Renal cortical epithelial cell (primary cell): ENCODE results near the gene PLAGL2. TPM values are rescaled to one million over a fixed set of nuclear protein-coding genes. Genes with fewer than 3 reads are reported as not detected.
A peak's percentile ranks its signal among the peaks of the same experiment; 100 is the strongest.
"Not testable (repeated sequence)": the region's sequence is repeated elsewhere in the genome, so short reads cannot be mapped to it uniquely, and the experiment has no call there.

Experiments used
- DNase-seq: peaks from one replicate; pipeline ENCODE4 v3.0.0-alpha.2; 2011; ENCODE audit warnings: low read depth
- total RNA-seq: library from RNA; depleted of rRNA; stranded (reverse); fragments of >200 nt; gene quantifications from 2 replicates; pipeline ENCODE4 v1.2.3, GENCODE V29; 2014

PLAGL2 gene, protein sequence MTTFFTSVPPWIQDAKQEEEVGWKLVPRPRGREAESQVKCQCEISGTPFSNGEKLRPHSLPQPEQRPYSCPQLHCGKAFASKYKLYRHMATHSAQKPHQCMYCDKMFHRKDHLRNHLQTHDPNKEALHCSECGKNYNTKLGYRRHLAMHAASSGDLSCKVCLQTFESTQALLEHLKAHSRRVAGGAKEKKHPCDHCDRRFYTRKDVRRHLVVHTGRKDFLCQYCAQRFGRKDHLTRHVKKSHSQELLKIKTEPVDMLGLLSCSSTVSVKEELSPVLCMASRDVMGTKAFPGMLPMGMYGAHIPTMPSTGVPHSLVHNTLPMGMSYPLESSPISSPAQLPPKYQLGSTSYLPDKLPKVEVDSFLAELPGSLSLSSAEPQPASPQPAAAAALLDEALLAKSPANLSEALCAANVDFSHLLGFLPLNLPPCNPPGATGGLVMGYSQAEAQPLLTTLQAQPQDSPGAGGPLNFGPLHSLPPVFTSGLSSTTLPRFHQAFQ
- total RNA-seq, result 2.6 and 4.3 TPM in 2 replicates

DNA sequence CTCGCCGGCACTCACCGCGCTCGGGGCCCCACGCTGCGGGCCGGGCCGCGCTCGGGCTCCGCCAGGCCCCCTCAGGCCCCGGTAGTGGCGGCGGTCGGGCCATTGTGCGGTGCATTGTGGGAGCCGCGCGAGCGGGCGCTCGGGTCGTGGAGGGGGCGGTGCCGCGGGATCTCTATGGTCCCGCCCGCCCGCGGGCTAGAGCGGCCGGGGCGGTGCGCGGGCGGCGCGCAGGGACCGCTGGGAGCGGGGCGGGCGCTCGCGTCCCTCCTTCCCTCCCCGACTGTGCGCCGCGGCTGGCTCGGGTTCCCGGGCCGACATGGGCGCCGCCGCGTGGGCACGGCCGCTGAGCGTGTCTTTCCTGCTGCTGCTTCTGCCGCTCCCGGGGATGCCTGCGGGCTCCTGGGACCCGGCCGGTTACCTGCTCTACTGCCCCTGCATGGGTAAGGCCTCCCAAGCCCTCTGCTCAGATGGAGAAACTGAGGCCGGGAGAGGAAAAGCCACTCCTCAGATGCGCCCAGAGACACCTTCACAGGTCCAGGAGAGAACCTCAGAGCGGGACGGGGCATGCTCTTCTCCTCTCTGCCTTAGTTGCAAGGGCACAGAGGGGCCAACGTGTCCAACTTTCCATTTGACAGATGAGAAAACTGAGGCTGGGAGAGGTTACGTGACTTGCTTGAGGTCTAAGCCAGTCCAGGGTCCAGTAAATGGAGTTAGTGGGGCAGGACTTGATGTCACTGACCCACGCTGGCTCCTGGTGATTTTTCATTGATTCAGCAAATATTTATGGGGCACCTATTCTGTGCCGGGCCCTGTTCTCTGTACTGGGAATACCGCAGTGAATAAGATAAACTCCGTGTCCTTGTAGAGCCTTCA, at the start of gene PLAGL2, which contains the start of gene POFUT1:
Gene PLAGL2, minus strand, starts transcription at position 118 of the 873 bp plus-strand sequence. CDS start 5,565 bp downstream, outside the sequence.
Gene POFUT1, plus strand, starts transcription at position 255 of the 873 bp plus-strand sequence. Its CDS starts 62 bp downstream, at position 317.
- peak; percentile 34 for DNase-seq

DNA sequence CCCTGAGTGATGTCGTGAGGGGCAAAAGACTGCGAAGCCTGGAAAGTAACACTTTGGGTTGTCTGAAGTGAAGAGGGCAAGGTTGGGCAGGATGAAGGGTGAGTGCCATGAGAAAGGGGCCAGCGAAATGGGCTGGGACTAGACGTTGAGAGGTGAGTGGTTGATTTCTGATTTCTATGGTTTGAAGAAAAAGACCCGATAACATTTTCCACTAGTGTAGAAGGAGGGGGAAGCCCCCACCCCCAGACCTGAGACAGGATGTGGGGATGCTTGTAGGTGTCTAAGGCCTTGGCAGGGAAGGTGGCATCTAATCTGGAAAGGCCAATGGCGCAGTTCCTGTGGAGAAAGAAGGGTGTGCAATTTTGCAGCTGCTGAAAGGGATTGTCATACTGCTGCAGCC, 44.6 kb upstream of the PLAGL2 start:
- DNase-seq, result no peak

DNA sequence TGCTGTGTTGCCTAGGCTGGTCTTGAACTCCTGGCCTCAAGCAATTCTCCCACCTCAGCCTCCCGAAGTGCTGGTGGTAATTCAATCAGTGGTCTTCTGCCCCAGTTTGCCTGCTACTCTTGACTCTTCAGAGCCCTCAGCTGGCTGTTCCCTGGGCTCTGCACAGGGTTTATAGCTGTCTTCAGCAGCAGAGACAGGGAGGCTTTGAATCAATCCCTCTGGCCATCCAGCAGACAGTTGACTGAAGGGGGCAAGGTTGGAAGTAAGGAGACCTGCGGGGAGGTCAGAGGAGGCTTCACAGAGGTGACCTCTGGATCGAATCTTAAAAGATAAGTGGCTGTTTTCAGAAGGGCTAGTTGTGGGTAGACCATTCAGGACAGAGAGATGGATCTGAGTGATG, 43.9 kb upstream of the PLAGL2 start:
- DNase-seq, result no peak

DNA sequence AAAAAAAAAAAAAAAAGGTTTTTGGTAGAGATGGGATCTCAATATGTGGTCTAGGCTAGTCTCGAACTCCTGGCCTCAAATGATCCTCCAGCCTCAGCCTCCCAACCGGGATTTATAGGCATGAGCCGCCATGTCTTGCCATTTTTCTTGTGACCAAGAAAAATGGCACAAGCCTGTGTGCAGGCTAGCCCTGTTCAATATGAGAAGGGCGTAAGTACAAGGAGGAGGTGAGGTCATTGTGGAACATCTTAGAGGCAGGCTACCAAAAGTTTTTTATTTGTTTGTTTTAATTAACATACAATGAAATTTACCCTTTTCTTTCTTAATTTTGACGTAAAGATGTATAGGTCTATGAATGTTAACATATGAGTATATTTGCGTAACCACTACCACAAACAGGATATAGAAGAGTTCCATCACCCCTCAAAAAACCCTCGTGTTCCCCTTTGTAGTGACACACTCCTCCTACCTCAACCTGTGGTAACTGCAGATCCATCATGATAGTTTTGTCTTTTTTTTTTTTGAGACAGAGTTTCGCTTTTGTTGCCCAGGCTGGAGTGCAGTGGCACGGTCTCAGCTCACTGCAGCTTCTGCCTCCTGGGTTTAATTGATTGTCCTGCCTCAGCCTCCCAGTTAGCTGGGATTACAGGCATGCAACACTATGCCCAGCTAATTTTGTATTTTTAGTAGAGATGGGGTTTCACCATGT, 41.6 kb upstream of the PLAGL2 start:
- no peak for DNase-seq

DNA sequence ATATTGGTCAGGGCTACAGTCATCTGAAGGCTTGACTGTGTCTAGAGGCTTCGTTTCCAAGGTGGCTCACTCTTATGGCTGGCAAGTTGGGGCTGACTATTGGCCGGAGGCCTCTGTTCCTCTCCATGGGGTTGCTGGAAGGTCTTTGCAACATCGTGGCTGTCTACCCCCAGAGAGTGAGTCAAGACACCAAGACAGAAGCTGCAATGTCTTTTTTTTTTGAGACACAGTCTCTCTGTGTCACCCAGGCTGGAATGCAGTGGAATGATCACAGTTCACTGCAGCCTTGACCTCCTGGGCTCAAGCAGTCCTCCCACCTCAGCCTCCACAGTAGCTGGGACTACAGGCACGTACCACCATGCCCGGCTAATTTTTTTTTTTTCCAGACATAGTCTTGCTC, 40.5 kb upstream of the PLAGL2 start:
- DNase-seq, result no peak

DNA sequence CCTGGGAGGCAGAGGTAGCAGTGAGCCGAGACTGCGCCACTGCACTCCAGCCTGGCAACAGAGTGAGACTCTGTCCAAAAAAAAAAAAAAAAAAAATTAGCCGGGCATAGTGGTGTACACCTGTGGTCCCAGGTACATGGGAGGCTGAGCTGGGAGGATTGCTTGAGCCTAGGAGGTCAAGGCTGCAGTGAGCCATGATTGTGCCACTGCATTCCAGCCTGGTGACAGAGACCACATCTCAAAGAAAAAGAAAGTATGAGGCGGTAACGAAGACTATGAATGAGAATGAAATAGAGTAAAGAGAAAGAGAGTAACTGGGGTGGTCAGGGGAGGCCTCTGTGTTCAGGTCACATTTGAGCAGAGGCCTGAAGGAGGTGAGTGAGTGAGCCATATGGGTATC, 38.7 kb upstream of the PLAGL2 start:
- DNase-seq, result not testable (repeated sequence)

DNA sequence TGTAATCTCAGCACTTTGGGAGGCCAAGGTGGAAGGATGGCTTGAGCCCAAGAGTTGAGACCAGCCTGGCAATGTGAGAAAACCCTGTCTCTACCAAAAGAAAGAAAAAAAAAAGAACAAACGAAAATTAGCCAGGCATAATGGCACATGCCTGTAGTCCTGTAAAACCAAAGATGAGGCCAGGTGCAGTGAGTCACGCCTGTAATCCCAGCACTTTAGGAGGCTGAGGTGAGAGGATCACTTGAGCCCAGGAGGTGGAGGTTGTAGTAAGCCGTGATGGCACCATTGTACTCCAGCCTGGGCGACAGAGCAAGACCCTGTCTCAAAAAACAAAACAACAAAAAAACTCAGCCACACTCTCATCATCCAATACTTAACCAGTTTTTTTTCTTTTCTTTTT, 37.4 kb upstream of the PLAGL2 start:
- no peak for DNase-seq

DNA sequence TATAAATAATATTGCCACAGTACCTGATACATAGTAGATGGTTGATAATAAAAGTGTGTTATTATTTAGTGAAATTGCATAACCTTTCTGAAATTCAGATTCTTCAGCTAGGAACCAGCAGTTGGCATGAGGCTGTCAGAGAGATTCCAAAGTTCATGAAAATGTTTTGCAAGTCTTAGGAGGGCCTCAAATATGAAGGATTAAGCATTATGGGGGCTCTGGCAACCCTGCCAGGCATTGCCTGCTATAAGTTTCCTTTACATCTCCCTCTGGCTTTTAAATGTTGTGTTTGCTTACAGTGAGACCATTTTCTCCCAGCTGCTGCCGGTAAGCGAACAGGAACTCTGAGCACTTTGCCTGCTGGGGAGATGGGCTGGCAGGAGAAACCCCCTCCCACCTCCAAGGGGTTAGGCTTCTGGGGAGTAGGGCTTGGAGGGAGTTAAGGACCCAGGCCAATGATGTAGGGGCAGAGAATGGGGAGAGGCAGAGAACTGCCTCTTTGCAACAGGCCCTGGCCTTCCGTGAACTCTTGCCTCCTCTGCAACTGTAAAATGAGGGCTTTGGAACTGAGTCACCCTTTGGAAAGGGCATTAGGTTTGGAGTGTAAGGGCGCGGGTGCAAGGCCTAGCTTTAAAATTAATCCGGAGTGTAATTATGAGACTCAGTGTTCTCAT, 36.7 kb upstream of the PLAGL2 start:
- DNase-seq, result no peak

DNA sequence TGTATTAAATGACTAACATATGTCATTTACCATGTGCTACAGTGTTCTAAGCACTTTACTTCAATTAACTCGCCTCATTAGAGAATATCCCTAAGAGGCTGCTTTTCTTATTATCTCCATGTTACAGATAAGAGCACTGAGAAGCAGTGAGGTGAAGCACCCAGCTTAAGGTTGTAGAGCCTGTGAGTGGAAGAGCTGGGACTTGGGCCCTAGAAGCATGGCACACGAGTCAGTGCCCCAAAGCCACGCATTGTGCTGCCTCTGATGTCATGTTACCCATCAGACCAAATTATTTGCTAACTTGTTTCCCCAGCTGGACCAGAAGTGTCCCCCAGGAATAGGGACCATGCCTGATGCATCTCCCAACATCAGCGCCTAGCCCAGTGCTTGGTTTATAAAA, 34.3 kb upstream of the PLAGL2 start:
- no peak for DNase-seq

DNA sequence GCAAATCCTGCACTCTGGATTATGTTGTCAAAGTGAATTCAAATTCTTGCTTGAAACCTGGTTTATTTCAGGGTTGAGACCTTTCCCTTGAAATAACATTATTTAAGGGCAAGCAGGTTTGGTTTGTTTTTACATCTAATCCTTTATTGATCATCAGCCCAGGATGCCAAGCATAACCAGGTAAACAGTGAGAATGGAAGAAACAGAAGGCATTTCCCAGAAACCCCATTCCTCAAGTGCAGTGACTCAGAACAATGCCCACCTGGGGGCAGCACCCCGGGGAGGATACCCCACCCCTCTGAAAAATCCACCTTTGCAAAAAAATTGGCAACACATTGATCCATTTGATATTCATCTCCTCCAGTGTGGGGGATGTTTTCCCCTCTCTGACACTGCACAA, 32.7 kb upstream of the PLAGL2 start:
- DNase-seq, result peak; percentile 49

DNA sequence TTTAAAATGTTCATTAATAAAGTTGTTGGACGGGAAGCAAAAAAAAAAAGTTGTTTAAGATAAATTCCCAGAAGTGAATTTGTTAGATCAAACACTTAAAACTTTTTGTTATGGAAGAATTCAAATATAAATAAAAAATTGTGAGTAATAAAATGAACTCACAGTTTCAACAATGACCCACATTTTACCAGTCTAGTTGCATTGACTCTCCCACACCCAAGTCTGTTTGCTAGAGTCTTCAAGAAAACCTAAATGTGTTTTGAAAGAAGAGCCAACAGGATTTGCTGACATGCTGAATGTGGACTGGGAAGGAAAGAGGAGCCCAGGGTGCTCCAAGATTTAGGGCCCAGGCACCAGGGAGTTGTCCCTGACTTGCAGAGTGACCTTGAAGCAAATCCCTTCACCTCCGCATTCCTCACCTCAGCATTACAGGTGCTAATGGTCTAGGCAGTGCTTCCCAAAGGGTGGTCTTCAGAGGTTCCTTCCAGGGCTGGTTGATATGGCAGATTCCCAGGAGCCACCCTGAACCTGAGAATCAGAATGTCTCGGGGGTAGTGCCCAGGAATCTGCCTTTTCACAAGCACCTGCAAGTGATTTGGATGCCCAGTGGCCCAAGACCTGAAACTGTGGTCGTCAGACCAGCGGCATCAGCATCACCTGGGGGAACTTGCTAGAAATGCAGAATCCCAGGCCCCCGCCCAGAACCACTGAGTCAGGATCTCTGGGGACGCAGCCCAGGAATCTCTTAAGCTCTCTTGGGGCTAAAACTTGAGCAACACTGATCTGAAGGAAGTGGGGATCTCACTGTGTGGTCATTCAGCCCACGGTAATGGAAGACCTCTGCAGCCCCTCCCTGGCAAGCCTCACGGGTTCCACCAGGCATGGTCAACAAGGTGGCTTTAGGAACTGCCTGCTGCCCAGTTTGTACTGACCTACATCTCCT, 31.2 kb upstream of the PLAGL2 start:
- no peak for DNase-seq

DNA sequence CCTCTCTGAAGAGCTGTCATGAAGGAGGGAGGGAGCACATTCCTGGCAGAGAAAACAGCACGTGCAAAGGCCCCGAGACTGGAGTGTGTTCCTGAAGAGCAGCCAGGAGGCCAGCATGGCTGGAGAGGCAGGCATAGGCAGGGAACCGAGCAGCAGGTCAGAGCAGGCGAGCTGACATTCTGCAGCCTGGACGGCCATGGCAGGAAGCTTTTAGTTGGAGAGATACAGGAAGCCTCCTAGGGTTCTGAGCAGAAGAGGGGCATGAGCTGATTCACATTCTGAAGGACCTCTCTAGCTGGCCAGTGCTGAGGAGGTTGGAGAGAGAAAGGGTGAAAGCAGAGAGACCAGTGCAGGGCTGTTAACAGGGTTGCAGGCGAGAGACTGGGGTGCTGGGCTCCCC, 29.9 kb upstream of the PLAGL2 start:
- DNase-seq, result no peak

DNA sequence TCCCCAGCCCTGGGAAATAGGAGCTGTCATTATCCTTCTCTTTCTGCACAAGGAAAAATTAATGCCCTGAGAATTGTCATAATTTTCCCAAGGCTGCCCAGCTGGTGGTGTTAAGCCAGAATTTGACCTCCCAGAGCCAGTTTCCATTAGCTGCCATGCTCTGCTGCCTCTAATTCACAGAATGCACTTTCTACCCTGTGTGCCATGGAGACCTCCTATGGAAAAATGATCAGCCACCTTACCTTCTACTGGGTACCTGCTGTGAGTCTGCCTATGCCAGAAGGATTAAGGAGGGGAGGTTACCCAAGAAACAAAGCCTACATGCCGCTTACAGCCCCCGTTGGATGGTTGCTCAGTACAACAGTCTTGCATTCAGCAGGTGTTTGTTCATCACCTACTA, 29.3 kb upstream of the PLAGL2 start:
- DNase-seq, result no peak

DNA sequence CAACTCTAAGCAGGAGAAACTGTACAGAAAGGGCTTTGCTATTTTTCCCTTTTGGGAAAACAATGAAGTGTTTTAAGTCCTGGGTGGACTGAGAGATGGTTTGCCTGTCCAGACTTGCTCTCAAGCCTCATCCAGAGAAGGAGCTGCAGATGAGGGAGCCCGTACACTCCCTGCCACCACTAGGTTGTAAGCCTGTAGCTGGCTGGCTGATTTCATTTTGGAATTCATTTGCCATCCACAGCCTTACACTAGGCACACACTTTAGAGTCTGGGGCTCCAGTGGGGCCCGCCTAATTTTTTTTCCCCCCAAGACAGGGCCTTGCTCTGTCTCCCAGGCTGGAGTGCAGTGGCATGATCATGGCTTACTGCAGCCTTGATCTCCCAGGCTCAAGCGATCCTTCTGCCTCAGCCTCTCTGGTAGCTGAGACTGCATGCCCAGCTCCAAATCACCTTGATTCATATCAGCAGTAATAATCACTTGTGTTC, 28.5 kb upstream of the PLAGL2 start:
- DNase-seq, result no peak

DNA sequence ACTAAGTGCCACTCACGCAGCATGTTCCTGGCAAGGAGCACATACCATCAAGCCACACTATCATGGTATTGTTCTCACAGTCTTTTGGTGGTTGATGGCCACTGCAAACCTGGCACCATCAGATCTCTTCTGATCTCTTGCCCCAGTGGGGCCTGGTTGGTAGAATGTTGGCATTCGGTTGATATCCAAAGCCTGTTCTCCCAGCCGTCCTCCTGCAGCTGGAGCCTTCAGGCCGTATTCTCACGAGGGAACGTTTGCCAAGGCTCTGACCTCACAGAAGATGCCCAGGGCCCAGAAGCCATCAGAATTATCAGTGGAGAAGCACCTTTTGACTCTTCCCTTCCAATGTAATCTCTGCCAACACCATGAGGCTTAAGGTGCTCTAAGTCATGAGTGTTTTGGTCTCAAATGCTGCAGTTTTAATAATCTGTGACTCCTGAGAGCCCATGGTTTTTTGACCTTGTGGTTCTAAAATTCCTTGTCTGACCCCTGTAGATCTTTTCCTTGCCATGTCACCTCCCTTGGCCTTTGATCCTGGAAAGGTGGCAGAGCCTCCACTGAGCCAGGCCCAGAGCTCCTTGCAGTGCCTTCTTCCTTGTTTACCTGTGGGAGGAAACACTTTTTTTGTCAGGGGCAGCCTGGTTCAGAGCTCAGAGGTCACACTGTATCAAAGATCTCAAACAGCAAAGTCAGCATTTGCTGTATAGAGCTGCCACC, 27.9 kb upstream of the PLAGL2 start:
- DNase-seq, result no peak

DNA sequence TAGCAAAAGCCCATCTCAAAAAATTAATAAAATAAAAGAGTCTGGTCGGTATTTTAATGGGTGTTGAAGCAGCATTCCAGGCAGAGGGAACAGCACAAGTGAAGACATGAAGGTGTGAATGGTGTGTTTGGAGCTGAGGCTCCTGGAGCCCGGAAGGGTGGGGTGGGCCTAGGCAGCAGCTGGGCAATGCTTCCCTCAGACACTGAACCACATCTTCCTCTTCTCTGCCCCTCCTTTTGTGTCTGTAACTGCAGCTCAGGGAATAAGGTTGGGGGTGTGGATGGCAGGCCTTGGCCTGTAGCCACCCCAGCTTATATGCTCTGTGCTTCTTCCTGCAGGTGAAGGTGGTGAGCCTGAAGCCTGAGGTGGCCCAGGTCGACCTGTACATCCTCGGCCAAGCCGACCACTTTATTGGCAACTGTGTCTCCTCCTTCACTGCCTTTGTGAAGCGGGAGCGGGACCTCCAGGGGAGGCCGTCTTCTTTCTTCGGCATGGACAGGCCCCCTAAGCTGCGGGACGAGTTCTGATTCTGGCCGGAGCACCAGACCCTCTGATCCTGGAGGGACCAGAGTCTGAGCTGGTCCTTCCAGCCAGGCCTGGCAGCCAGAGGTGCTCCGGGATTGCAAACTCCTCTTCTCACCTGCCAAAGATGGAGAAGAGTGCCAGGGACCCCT, 26.7 kb upstream of the PLAGL2 start:
- no peak for DNase-seq

DNA sequence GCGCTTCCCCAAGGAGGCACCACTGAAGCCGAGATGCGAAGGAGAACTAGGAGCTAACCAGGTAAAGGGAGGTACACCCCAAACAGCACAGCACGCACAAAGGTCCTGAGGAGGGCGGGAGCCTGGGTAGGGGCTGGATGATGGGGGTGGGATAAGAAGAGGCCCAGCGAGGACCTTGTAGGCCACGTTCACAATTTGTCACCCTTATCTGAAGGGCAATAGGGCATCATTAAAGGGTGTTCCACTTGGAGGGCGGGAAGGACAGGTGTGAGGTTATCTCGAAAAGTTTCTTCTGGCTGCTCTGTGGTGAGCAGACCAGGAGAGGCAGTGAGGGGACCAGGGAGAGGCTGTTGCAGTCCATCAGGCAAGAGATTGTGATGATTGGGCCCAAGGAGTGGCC, 25.7 kb upstream of the PLAGL2 start:
- no peak for DNase-seq

DNA sequence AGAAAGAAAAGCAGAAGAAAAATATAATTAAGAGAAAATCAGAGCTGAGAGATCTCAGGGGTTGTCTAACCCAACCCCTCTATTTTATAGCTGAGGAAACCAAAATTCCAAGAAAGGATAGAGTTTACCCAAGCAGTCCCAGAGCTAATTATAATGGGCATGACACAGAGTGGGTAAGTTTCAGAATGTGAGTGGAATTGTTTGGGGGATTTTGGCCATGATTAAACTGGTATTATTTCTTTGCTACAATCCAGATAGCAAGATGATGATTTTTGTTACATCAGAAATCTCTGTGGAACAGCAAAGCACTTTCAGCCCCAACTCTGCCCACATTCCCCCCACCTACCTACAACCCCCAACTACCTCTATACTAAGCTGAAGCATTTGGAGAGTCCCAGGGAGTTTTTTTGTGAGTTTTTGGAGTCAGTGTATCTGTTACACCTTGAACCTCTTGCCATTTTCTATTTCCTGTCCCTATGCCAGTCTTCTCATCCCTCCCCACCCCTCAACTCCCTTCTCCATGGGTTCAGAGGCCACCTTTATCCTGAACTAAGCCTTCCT, 24.9 kb upstream of the PLAGL2 start:
- DNase-seq, result no peak

DNA sequence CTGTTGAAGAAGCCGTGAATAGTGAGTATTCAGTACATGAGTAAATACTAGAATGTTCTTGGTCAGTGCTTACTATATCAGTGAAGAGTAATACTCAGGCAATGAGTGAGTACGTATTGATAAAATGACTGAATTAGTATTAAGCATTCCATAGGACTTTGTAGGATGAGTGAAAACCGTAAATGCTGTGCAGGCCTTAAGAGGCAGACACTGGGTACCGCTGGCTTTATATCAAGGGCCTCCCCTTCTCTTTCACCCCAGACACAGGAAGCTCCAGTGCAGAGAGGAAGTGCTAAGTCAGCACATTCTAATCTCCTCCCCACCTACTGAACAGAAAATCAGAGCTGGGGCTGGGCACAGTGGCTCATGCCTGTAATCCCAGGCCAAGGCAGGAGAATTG, 24.3 kb upstream of the PLAGL2 start:
- no peak for DNase-seq
